Fibroblast of lung (primary cell): Measurements from ENCODE around the gene RNF126. TPM values are rescaled to one million over a fixed set of nuclear protein-coding genes. Genes with fewer than 3 reads are reported as not detected.

ENCODE experiments used
- DNase-seq, 2 donors: peaks; one replicate each; pipeline versions ENCODE4 v3.0.0 to v3.0.0-alpha.2; 2010; ENCODE audit warnings: low read depth in 2 of 2
- H2AFZ ChIP-seq: 2 replicates; pipeline ENCODE4 v1.5.1; 2012; ENCODE audit warnings: low read length, control low read depth, inconsistent platforms
- H3K27ac ChIP-seq: 2 replicates; pipeline ENCODE4 v1.5.1; 2011; ENCODE audit warnings: low read length, control low read depth; ENCODE audit not compliant: insufficient read depth
- H3K27me3 ChIP-seq: 2 replicates; pipeline ENCODE4 v1.5.1; 2011; ENCODE audit warnings: mild to moderate bottlenecking, low read length; ENCODE audit not compliant: control insufficient read depth, insufficient read depth
- H3K36me3 ChIP-seq: 2 replicates; pipeline ENCODE4 v1.5.1; 2011; ENCODE audit warnings: low read length; ENCODE audit not compliant: control insufficient read depth, insufficient read depth
- H3K4me1 ChIP-seq: 2 replicates; pipeline ENCODE4 v1.5.1; 2011; ENCODE audit warnings: low read length; ENCODE audit not compliant: control insufficient read depth, insufficient read depth; ENCODE audit errors: extremely low read depth
- H3K4me2 ChIP-seq: 2 replicates; pipeline ENCODE4 v1.5.1; 2011; ENCODE audit warnings: low read length, control low read depth; ENCODE audit not compliant: insufficient read depth; ENCODE audit errors: extremely low read depth
- H3K4me3 ChIP-seq, 4 experiments: fragments of 200-600 bp in 1 of 4; sonication (generic) in 1 of 4; replicated peaks in 1 of 4; 2 replicates each; pipeline ENCODE4 v1.5.1; 2011 to 2016; ENCODE audit warnings: low read length in 4 of 4, low read depth in 3 of 4, mild to moderate bottlenecking in 3 of 4, control low read depth in 2 of 4, inconsistent platforms in 1 of 4, mixed read lengths in 1 of 4; ENCODE audit not compliant: insufficient read depth in 1 of 4; ENCODE audit errors: control extremely low read depth in 1 of 4
- H3K79me2 ChIP-seq: 2 replicates; pipeline ENCODE4 v1.5.1; 2012; ENCODE audit warnings: mild to moderate bottlenecking, low read length, inconsistent platforms; ENCODE audit not compliant: control insufficient read depth, insufficient read depth
- H3K9ac ChIP-seq: 2 replicates; pipeline ENCODE4 v1.5.1; 2011; ENCODE audit warnings: mild to moderate bottlenecking, low read length, control low read depth; ENCODE audit not compliant: insufficient read depth
- H3K9me3 ChIP-seq: 2 replicates; pipeline ENCODE4 v1.5.1; 2012; ENCODE audit warnings: low read depth, low read length; ENCODE audit not compliant: control insufficient read depth, insufficient read depth
- H4K20me1 ChIP-seq: 2 replicates; pipeline ENCODE4 v1.5.1; 2011; ENCODE audit warnings: low read length; ENCODE audit not compliant: control insufficient read depth, insufficient read depth; ENCODE audit errors: extremely low read depth
- CTCF ChIP-seq, 2 donors: IDR thresholded peaks in 1 of 2; conservative IDR thresholded peaks in 1 of 2; 1 replicate in 1 of 2; 2 replicates in 1 of 2; pipeline ENCODE4 v1.5.1; 2011 to 2012; ENCODE audit warnings: low read length in 2 of 2, control low read depth in 1 of 2, inconsistent platforms in 1 of 2, low read depth in 1 of 2, mild to moderate bottlenecking in 1 of 2
- EZH2 ChIP-seq: IDR thresholded peaks from 2 replicates; pipeline ENCODE4 v1.5.1; 2012; ENCODE audit warnings: low read length, control low read depth, mild to moderate bottlenecking; ENCODE audit errors: missing control alignments
- polyA plus RNA-seq, 2 donors: library from polyadenylated mRNA; depleted of rRNA in 1 of 2; stranded (reverse) in 1 of 2; unstranded in 1 of 2; fragments of >200 nt; gene quantifications; 2 replicates each; pipeline ENCODE4 v1.2.1, GENCODE V29; 2011 to 2012; ENCODE audit warnings: missing spikeins in 1 of 2
- total RNA-seq: library from RNA; depleted of rRNA; stranded (reverse); fragments of >200 nt; gene quantifications from 2 replicates; pipeline ENCODE4 v1.2.1, GENCODE V29; 2014

RNF126 gene
- total and polyA plus RNA-seq, 2 donors (not counting 1 experiment from before 2014, with no cell fraction given): 7.8 to 18.0 TPM

GRCh38 chr19:620166-620862 is 42.7 kb downstream of the RNF126 start:
- H3K9ac ChIP-seq: no peak overlapping the region
- H4K20me1 ChIP-seq: no peaks in the 10 kb centered on the region
- no peak for TF ChIP-seq CTCF (conservative IDR thresholded peaks at IDR 0.05 in 1 of 2, IDR thresholded peaks at IDR 0.05 in 1 of 2; ENCODE audit: low read depth in 1 of 2, low read length in 2 of 2)
- TF ChIP-seq EZH2: no peak
- H3K9me3 ChIP-seq: no peaks in the 10 kb centered on the region
- H3K4me2 ChIP-seq: no peak overlapping the region
- no peak overlapping the region for H3K27ac ChIP-seq
- H3K79me2 ChIP-seq: no peaks in the 10 kb centered on the region
- no peak for DNase-seq
- no peaks in the 10 kb centered on the region for H3K27me3 ChIP-seq
- no peak overlapping the region for H2AFZ ChIP-seq
- no peaks in the 10 kb centered on the region for H3K4me1 ChIP-seq
- peaks cover 13% of the 10 kb centered on the region for H3K36me3 ChIP-seq
- no peak overlapping the region for H3K4me3 ChIP-seq

- H3K4me3 ChIP-seq: no peak overlapping the region
- H3K4me2 ChIP-seq: no peak overlapping the region
- H2AFZ ChIP-seq: no peak overlapping the region
- TF ChIP-seq EZH2 (no peak), CTCF (conservative IDR thresholded peaks at IDR 0.05 in 1 of 2, IDR thresholded peaks at IDR 0.05 in 1 of 2; ENCODE audit: low read depth in 1 of 2, low read length in 2 of 2) (no peak)
- H3K36me3 ChIP-seq: peaks cover 12% of the 10 kb centered on the region
- no peaks in the 10 kb centered on the region for H3K9me3 ChIP-seq
- no peak overlapping the region for H3K9ac ChIP-seq
- H3K79me2 ChIP-seq: no peaks in the 10 kb centered on the region
- no peak for DNase-seq
- no peaks in the 10 kb centered on the region for H3K4me1 ChIP-seq
- no peak overlapping the region for H3K27ac ChIP-seq
- H3K27me3 ChIP-seq: no peaks in the 10 kb centered on the region
- no peaks in the 10 kb centered on the region for H4K20me1 ChIP-seq
These were observed 43.6 kb downstream of the RNF126 start for GRCh38 chr19:619286-620002.

- H3K36me3 ChIP-seq: peaks cover 10% of the 10 kb centered on the region
- no peaks in the 10 kb centered on the region for H3K79me2 ChIP-seq
- no peaks in the 10 kb centered on the region for H3K9me3 ChIP-seq
- no peak overlapping the region for H2AFZ ChIP-seq
- no peak overlapping the region for H3K9ac ChIP-seq
- H3K4me3 ChIP-seq: no peak overlapping the region
- H3K27ac ChIP-seq: no peak overlapping the region
- DNase-seq: no peak
- H3K27me3 ChIP-seq: no peaks in the 10 kb centered on the region
- no peak overlapping the region for H3K4me2 ChIP-seq
- no peaks in the 10 kb centered on the region for H3K4me1 ChIP-seq
- no peak for TF ChIP-seq CTCF (conservative IDR thresholded peaks at IDR 0.05 in 1 of 2, IDR thresholded peaks at IDR 0.05 in 1 of 2; ENCODE audit: low read depth in 1 of 2, low read length in 2 of 2)
- no peak for TF ChIP-seq EZH2
- no peaks in the 10 kb centered on the region for H4K20me1 ChIP-seq
These were observed 44.2 kb downstream of the RNF126 start for GRCh38 chr19:618674-619285.
